Skeletal muscle tissue (tissue), 4 donors: Measurements from ENCODE around the gene UBE2E1. TPM values are rescaled to one million over a fixed set of nuclear protein-coding genes. Genes with fewer than 3 reads are reported as not detected.

Source experiments
- H3K27ac ChIP-seq: one replicate; pipeline ENCODE4 v1.7.0; 2013; ENCODE audit warnings: mild to moderate bottlenecking, low read depth, low read length, inconsistent platforms
- H3K27me3 ChIP-seq, 3 donors: one replicate each; pipeline ENCODE4 v1.7.0; 2013; ENCODE audit warnings: low read length in 3 of 3; ENCODE audit not compliant: control insufficient read depth in 3 of 3, insufficient read depth in 3 of 3
- H3K36me3 ChIP-seq, 3 donors: one replicate each; pipeline ENCODE4 v1.7.0; 2013; ENCODE audit warnings: low read length in 3 of 3; ENCODE audit not compliant: control insufficient read depth in 3 of 3, insufficient read depth in 3 of 3
- H3K4me1 ChIP-seq, 3 donors: one replicate each; pipeline ENCODE4 v1.7.0; 2013; ENCODE audit warnings: low read length in 3 of 3, mild to moderate bottlenecking in 3 of 3; ENCODE audit not compliant: control insufficient read depth in 3 of 3, insufficient read depth in 3 of 3
- H3K4me3 ChIP-seq, 3 donors: one replicate each; pipeline ENCODE4 v1.7.0; 2013; ENCODE audit warnings: low read length in 3 of 3
- H3K9ac ChIP-seq, 3 donors: one replicate each; pipeline ENCODE4 v1.7.0; 2013; ENCODE audit warnings: low read length in 3 of 3, mild to moderate bottlenecking in 3 of 3, moderate library complexity in 2 of 3, low read depth in 1 of 3
- H3K9me3 ChIP-seq, 3 donors: one replicate each; pipeline ENCODE4 v1.7.0; 2013; ENCODE audit warnings: low read length in 3 of 3; ENCODE audit not compliant: control insufficient read depth in 3 of 3
- total RNA-seq: library from RNA; depleted of rRNA; stranded (reverse); fragments of >200 nt; gene quantifications from one replicate; pipeline ENCODE4 v1.2.3, GENCODE V29; 2014
- donor health status: Osteomylitis.

UBE2E1 gene
- 83.0 TPM for total RNA-seq

DNA sequence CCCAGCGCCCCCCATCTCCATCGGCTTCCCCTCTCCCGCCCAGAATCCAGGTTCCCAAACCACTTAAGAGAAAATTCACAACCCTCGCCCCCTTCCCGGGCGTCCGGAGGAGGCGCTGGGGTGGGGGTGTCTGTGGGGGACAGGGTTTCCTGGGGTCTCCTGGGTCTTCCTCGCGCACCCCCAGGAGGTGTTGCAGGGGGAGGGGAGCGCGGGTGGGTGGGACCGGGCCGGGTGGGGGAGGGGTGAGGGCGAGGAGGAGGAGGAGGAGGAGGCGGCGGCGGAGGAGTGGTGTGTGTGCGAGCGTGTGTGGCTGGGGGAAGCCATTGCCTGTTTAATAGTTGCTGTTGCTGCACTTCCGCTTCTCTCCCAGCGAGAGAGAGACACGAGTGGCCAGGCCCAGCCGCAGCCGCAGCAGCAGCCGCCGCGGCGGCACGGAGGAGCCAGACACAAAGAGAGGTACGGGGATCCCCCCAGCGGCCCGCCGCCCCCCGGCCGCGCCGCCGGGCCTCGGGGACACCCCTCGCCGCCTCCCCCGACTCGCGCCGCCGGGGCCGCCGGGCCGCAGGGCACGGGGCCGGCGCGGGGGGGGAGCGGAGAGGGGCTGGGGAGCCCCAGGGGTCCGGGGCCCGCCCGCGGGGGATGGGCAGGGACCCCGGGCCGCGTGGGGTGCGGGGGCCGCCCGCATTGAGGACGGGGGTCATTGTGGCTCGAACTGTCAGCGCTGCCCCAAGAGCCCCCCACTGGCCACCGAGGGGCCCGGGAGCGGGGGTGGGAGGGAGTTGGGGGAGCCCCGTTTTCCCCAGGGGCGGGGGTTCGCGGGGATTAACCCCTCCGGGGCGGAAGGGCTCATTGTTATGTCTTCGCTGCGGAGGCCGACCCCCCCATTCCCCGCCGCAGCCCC lies at the start of gene UBE2E1:
UBE2E1 (plus strand) TSS at position 323 of the 901 bp plus-strand sequence. CDS start 1,315 bp downstream, outside the sequence.
- Histone ChIP-seq H3K27me3 (no peaks in the 10 kb centered on the region), H3K4me3 (peak within 1 kb of the TSS; percentile 78 to 84 (median 83))

DNA sequence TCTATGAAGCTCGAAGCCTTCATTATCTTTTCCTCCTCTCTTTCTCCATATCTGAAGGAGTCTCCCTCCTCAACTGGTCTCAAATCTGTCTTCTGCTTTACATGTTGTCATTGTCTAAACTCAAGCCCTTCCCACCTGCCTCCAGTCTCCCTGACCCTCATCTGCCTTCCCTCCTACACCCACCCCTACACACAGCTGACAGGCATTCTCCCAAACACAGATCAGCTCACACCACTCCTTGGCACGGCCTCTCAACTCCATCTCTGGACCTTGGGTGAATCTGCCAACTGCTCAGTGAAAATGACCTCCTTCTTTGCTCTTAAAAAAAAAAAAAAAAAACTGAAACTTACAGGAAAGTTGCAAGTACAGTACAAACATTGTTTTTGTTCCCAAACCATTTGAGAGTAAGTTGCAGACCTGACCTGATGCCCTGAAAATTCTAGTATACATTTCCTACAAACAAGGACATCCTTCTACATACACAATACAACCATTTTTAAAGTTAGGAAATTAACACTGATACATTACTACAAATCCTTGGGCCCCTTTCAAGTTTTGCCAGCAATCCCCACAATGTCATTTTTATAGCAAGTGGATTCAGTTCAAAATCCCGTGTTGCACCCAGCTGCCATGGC lies 49.4 kb upstream of the UBE2E1 start:
- Histone ChIP-seq H3K4me1 (peaks cover 0 to 3% (median 3%) of the 10 kb centered on the region in 3 donors), H3K9me3 (no peaks in the 10 kb centered on the region), H3K27me3 (no peaks in the 10 kb centered on the region), H3K4me3 (no peak overlapping the region), H3K9ac (no peak overlapping the region), H3K36me3 (no peaks in the 10 kb centered on the region), H3K27ac (no peak overlapping the region)

More for the DNA sequence above, at the start of gene UBE2E1:
- H3K36me3 ChIP-seq, result no peaks in the 10 kb centered on the region
- H3K9me3 ChIP-seq, result no peaks in the 10 kb centered on the region
- H3K27ac ChIP-seq, result peak within 1 kb of the TSS; percentile 86
- H3K9ac ChIP-seq, result peak within 1 kb of the TSS; percentile 81 to 90 (median 88)
- peaks cover 15 to 28% (median 18%) of the 10 kb centered on the region in 3 donors for H3K4me1 ChIP-seq

GRCh38 chr3:23758253-23758838 lies 47.4 kb upstream of the UBE2E1 start:
- Histone ChIP-seq H3K36me3 (no peaks in the 10 kb centered on the region), H3K27ac (no peak overlapping the region), H3K4me3 (no peak overlapping the region), H3K27me3 (no peaks in the 10 kb centered on the region), H3K9ac (no peak overlapping the region), H3K9me3 (no peaks in the 10 kb centered on the region), H3K4me1 (peaks cover 0 to 4% (median 0%) of the 10 kb centered on the region in 3 donors)

- Histone ChIP-seq H3K27ac (no peak overlapping the region), H3K36me3 (no peaks in the 10 kb centered on the region), H3K9me3 (no peaks in the 10 kb centered on the region), H3K9ac (no peak overlapping the region), H3K4me1 (peaks cover 0 to 4% (median 0%) of the 10 kb centered on the region in 3 donors), H3K27me3 (no peaks in the 10 kb centered on the region), H3K4me3 (no peak overlapping the region)
Measured at GRCh38 chr3:23760325-23760724, 45.4 kb upstream of the UBE2E1 start.

- H3K36me3 ChIP-seq, result no peaks in the 10 kb centered on the region
- H3K27ac ChIP-seq, result no peak overlapping the region
- H3K9ac ChIP-seq, result no peak overlapping the region
- H3K4me1 ChIP-seq, result peaks cover 0 to 4% (median 0%) of the 10 kb centered on the region in 3 donors
- H3K9me3 ChIP-seq, result no peaks in the 10 kb centered on the region
- no peaks in the 10 kb centered on the region for H3K27me3 ChIP-seq
- H3K4me3 ChIP-seq, result no peak overlapping the region
Measured at GRCh38 chr3:23760871-23761373, 44.8 kb upstream of the UBE2E1 start.

- H3K9me3 ChIP-seq, result no peaks in the 10 kb centered on the region
- H3K27me3 ChIP-seq, result no peaks in the 10 kb centered on the region
- no peak overlapping the region for H3K4me3 ChIP-seq
- no peak overlapping the region for H3K9ac ChIP-seq
- H3K36me3 ChIP-seq, result no peaks in the 10 kb centered on the region
- H3K27ac ChIP-seq, result no peak overlapping the region
- peaks cover 0 to 4% (median 0%) of the 10 kb centered on the region in 3 donors for H3K4me1 ChIP-seq
Measured at GRCh38 chr3:23761440-23761896, 44.3 kb upstream of the UBE2E1 start.

DNA sequence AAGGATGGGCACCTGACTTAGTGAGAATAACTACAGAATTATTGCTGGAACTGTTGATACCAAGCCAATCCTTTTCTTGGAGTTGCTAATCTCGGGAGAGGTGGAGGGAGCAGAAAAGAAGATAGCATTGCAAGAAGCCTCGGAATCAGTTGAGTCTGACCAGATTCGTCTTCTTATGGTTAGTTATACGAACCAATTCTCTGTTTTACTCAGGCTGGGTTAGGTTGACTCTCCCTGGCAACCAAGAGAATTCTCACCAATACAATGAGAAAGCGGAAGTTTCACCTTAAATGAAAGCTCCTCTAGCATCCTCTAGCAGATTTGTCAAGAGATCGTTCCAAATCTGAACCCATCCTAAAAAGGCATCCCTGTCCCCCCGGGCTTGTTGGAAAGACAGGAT lies 43.5 kb upstream of the UBE2E1 start:
- Histone ChIP-seq H3K27ac (no peak overlapping the region), H3K9me3 (no peaks in the 10 kb centered on the region), H3K27me3 (no peaks in the 10 kb centered on the region), H3K9ac (no peak overlapping the region), H3K4me3 (no peak overlapping the region), H3K36me3 (no peaks in the 10 kb centered on the region), H3K4me1 (peaks cover 0 to 4% (median 0%) of the 10 kb centered on the region in 3 donors)

- H3K9ac ChIP-seq, result peak overlapping the region; percentile 43 to 54 (median 48)
- peaks cover 0 to 4% (median 0%) of the 10 kb centered on the region in 3 donors for H3K4me1 ChIP-seq
- peak overlapping the region; percentile 14 for H3K27ac ChIP-seq
- peak overlapping the region in 2 of 3 donors; percentile 52 to 55 for H3K4me3 ChIP-seq
- no peaks in the 10 kb centered on the region for H3K9me3 ChIP-seq
- H3K36me3 ChIP-seq, result no peaks in the 10 kb centered on the region
- no peaks in the 10 kb centered on the region for H3K27me3 ChIP-seq
Measured at GRCh38 chr3:23762759-23763477, 42.8 kb upstream of the UBE2E1 start.

GRCh38 chr3:23764407-23764806 lies 41.3 kb upstream of the UBE2E1 start:
- Histone ChIP-seq H3K9ac (no peak overlapping the region), H3K27me3 (no peaks in the 10 kb centered on the region), H3K36me3 (no peaks in the 10 kb centered on the region), H3K4me1 (peaks cover 0 to 4% (median 0%) of the 10 kb centered on the region in 3 donors), H3K4me3 (no peak overlapping the region), H3K27ac (no peak overlapping the region), H3K9me3 (no peaks in the 10 kb centered on the region)
